HUES64 (cell line): ENCODE measurements around the gene GAN. TPM values are rescaled to one million over a fixed set of nuclear protein-coding genes. Genes with fewer than 3 reads are reported as not detected.

Experiments used
- H3K27ac ChIP-seq: 2 replicates; pipeline ENCODE4 v1.7.0; 2013; ENCODE audit warnings: low read depth, low read length, inconsistent platforms
- H3K27me3 ChIP-seq: 2 replicates; pipeline ENCODE4 v1.6.1; 2013; ENCODE audit warnings: mild to moderate bottlenecking, low read length; ENCODE audit not compliant: insufficient read depth
- H3K36me3 ChIP-seq: 2 replicates; pipeline ENCODE4 v1.6.1; 2013; ENCODE audit warnings: mild to moderate bottlenecking, low read length; ENCODE audit not compliant: insufficient read depth
- H3K4me1 ChIP-seq: 2 replicates; pipeline ENCODE4 v1.6.1; 2013; ENCODE audit warnings: mild to moderate bottlenecking, low read length, moderate library complexity; ENCODE audit not compliant: insufficient read depth
- H3K4me3 ChIP-seq: 2 replicates; pipeline ENCODE4 v1.5.1; 2013; ENCODE audit warnings: mild to moderate bottlenecking, low read length, moderate library complexity
- H3K9ac ChIP-seq: 2 replicates; pipeline ENCODE4 v1.6.1; 2013; ENCODE audit warnings: mild to moderate bottlenecking, low read depth, low read length
- H3K9me3 ChIP-seq: 2 replicates; pipeline ENCODE4 v1.6.1; 2013; ENCODE audit warnings: low read depth, low read length; ENCODE audit not compliant: insufficient read depth
- WGBS: fragments of 150-250, 120-280 bp; methylation state at CpG from one replicate; pipeline ENCODE4 v1.1.7; 2013; ENCODE audit warnings: missing lambda C conversion rate; 5-methylcytosine and 5-hydroxymethylcytosine counted together
- polyA plus RNA-seq, 2 experiments: library from polyadenylated mRNA; stranded (reverse); fragments of 50-300 nt; gene quantifications; one replicate each; pipeline ENCODE4 v1.2.3, GENCODE V29; 2013

The GAN gene, protein sequence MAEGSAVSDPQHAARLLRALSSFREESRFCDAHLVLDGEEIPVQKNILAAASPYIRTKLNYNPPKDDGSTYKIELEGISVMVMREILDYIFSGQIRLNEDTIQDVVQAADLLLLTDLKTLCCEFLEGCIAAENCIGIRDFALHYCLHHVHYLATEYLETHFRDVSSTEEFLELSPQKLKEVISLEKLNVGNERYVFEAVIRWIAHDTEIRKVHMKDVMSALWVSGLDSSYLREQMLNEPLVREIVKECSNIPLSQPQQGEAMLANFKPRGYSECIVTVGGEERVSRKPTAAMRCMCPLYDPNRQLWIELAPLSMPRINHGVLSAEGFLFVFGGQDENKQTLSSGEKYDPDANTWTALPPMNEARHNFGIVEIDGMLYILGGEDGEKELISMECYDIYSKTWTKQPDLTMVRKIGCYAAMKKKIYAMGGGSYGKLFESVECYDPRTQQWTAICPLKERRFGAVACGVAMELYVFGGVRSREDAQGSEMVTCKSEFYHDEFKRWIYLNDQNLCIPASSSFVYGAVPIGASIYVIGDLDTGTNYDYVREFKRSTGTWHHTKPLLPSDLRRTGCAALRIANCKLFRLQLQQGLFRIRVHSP
- 4.1 TPM for polyA plus RNA-seq (2013, experiment 1 of 2)
- 4.5 TPM for polyA plus RNA-seq (2013, experiment 2 of 2)

DNA sequence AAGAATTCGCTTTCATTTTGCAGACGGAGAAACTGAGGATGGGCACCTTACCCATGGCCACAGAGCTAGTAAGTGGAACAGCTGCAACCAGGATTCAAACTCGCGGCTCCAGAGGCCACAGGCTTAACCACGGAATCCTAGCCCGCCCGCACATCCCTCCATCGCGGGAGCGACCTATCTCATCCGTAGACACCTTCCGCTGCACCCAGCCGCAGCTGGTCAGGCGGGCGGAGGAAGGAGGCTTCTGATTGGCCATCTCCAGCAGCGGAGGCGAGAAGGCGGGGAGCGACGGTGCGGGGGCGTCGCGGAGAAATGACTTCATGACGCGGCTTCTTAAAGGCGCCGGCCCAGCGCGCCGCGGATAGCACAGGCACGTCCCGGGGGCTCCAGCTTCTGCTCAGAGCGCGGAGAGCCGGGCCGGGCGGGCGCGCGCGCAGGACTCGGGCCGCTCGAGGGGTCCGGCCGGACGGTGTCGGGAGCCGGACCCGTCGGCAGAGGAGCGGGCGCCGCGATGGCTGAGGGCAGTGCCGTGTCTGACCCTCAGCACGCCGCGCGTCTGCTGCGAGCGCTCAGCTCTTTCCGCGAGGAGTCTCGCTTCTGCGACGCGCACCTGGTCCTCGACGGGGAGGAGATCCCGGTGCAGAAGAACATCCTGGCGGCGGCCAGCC is at the start of gene GAN:
TSS of gene GAN (plus strand) at position 360 of the 668 bp plus-strand sequence. CDS start at position 512, 152 bp downstream.
- under 1% methylated on average over 75 of the region's 75 CpGs for WGBS
- H3K9me3 ChIP-seq = no peaks in the 10 kb centered on the region
- peak within 1 kb of the TSS; percentile 97 for H3K4me3 ChIP-seq
- H3K27ac ChIP-seq = peak within 1 kb of the TSS; percentile 91
- peaks cover 5% of the 10 kb centered on the region for H3K27me3 ChIP-seq
- H3K9ac ChIP-seq = peak within 1 kb of the TSS; percentile 92
- H3K36me3 ChIP-seq = peaks cover 7% of the 10 kb centered on the region
- peaks cover 17% of the 10 kb centered on the region for H3K4me1 ChIP-seq

DNA sequence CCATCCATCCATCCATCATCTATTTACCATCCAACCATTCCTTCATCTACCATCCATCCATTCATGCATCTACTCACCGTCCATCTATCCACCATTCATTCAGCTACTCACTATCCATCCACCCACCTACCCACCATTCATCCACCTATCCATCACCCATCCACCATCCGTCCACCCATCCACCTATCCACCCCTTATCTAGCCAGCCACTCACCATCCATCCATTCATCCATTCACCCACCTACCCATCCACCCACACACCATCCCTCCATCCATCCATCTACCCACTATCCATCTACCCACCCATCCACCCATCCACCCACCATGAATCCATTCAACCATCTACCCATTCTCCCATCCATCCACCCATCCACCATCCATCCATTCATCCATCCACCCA is 49.7 kb upstream of the GAN start:
- Histone ChIP-seq H3K9me3 (no peaks in the 10 kb centered on the region), H3K9ac (no peak overlapping the region), H3K36me3 (no peaks in the 10 kb centered on the region), H3K4me1 (no peaks in the 10 kb centered on the region), H3K27ac (no peak overlapping the region), H3K27me3 (no peaks in the 10 kb centered on the region), H3K4me3 (no peak overlapping the region)
- WGBS = 87% methylated on average over 2 of the region's 2 CpGs

DNA sequence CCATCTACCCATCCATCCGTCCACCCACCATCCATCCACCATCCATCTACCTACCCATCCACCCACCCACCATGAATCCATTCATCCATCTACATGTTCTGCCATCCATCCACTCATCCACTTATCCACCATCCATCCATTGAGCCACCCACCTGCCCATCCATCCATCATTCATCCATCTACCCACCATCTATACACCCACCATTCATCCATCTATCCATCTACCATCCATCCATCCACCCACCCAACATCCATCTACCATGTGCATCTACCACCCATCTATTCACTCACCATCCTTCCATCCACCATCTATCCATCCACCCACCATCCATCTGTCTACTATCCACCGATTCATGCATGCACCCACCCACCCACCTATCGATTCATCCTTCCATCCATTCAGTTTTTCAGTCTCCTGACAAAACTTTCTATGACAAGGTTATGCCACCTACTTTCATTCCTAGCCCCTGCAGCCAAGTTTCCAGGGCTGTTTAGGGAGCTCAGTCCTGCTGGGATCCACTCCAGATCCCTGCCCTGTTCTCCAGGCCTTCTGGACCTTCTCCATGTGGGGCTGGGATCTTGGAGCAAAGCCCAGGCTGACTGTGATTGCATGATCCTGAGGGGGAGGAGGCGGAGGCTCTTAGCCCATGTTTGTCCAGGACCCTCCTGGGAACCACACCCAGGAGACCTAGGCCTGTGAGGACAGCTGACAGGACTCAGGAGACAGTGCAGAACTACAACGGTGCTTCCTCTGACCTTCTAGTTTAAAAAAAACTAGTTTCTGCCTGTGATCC is 48.9 kb upstream of the GAN start:
- H3K27ac ChIP-seq = no peak overlapping the region
- H3K36me3 ChIP-seq = no peaks in the 10 kb centered on the region
- H3K4me3 ChIP-seq = no peak overlapping the region
- H3K27me3 ChIP-seq = no peaks in the 10 kb centered on the region
- no peak overlapping the region for H3K9ac ChIP-seq
- no peaks in the 10 kb centered on the region for H3K4me1 ChIP-seq
- WGBS = 94% methylated on average over 5 of the region's 5 CpGs
- H3K9me3 ChIP-seq = no peaks in the 10 kb centered on the region

DNA sequence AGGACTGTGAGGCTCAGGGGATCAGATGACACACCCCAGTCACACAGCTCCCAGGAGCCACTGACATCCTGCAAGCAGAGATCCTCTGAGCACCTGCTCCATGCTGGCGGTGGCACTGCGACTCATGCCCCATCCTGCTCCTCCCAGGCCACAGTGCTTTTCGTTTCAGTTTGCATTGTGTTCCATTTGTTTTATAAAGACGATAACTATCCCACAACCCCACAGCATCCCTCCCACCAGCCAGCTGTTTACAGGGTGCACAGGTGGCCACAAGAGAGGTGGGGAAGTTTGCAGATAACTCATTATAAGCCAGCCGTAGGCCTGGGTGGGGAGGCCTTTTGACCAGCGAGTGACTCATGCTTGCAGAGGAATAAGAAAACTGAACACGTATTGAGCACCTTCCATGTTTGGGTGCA is 48.1 kb upstream of the GAN start:
- WGBS = 91% methylated on average over 7 of the region's 7 CpGs
- Histone ChIP-seq H3K36me3 (no peaks in the 10 kb centered on the region), H3K9me3 (no peaks in the 10 kb centered on the region), H3K27me3 (no peaks in the 10 kb centered on the region), H3K4me3 (no peak overlapping the region), H3K9ac (no peak overlapping the region), H3K27ac (no peak overlapping the region), H3K4me1 (no peaks in the 10 kb centered on the region)

DNA sequence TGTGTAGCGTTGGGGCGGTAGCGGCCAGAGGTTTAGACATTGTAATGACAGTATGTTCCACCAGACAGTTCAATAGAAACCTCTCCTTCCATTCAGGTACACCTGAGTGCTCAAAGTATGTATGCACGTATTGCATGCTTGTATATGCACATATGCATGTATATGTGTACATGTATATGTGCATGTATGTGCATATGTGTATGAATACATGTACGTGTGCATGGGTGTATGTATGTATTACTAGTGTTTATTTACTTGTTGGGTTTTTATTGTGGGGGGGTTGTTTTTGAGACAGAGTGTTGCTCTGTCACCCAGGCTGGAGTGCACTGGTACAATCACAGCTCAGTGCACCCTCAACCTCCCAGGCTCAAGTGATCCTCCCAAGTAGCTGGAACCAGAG is 46.3 kb upstream of the GAN start:
- Histone ChIP-seq H3K9me3 (no peaks in the 10 kb centered on the region), H3K27ac (no peak overlapping the region), H3K9ac (no peak overlapping the region), H3K36me3 (no peaks in the 10 kb centered on the region), H3K4me1 (no peaks in the 10 kb centered on the region), H3K4me3 (no peak overlapping the region), H3K27me3 (no peaks in the 10 kb centered on the region)
- 94% methylated on average over 5 of the region's 5 CpGs for WGBS

DNA sequence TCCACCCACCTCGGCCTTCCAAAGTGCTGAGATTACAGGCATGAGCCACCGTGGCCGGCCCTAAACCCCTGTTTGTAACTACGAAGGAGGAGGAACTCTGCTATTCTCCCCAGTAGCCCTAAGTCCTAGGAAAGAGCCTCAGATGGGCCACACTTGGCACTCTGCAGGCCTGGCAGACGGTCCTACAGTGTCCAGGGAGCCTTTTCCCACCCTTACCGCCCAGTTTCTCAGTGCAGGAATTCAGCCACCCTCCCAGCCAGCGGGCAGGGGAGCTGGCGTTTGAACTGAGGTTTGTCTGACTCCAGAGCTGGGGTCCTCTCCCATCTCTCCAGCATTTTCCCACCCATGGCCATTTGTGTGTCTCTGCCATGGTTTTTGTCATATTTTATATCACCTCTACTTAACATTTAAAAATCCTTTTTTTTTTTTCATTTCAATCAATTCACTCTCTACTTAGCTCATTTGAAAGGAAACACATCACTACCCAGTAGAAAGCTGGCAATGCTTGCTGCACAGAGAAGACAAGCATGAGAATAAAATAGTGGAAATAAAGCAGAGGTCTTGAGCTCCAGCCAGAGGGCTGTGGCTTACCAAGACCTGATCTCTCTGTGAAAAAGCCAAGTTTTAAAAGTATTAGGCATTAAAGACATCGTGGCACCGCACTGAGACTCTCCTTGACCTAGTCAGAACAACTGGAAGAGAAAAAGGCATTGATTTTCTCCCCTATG is 41.4 kb upstream of the GAN start:
- Histone ChIP-seq H3K27ac (no peak overlapping the region), H3K4me1 (no peaks in the 10 kb centered on the region), H3K27me3 (no peaks in the 10 kb centered on the region), H3K9me3 (no peaks in the 10 kb centered on the region), H3K4me3 (no peak overlapping the region), H3K36me3 (no peaks in the 10 kb centered on the region), H3K9ac (no peak overlapping the region)
- WGBS = 82% methylated on average over 10 of the region's 10 CpGs

DNA sequence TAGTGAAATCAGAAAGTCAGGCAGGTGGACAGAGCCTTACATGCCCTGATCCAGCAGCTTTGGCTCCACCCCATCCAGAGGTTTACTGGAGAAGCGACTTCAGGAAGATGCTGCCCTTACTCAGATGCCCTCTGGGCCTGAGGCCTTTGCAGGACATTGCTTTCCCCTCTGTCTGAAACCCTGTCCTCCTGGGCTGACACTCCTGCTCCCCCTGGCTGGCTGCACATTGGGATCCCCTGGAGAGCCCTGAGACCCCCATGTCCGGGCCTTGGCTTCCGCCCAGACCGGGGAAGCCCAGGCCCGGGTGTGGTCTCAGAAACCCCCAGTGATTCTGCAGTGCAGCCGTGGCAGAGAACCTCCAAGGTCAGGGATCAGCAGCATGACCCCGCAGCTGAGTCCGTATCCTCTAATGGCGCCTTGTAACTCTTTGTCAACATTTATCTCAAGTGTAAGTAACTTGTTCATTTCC is 39.7 kb upstream of the GAN start:
- no peak overlapping the region for H3K9ac ChIP-seq
- H3K27ac ChIP-seq = no peak overlapping the region
- no peaks in the 10 kb centered on the region for H3K36me3 ChIP-seq
- H3K27me3 ChIP-seq = no peaks in the 10 kb centered on the region
- H3K4me1 ChIP-seq = no peaks in the 10 kb centered on the region
- H3K9me3 ChIP-seq = no peaks in the 10 kb centered on the region
- H3K4me3 ChIP-seq = no peak overlapping the region
- 93% methylated on average over 9 of the region's 9 CpGs for WGBS

DNA sequence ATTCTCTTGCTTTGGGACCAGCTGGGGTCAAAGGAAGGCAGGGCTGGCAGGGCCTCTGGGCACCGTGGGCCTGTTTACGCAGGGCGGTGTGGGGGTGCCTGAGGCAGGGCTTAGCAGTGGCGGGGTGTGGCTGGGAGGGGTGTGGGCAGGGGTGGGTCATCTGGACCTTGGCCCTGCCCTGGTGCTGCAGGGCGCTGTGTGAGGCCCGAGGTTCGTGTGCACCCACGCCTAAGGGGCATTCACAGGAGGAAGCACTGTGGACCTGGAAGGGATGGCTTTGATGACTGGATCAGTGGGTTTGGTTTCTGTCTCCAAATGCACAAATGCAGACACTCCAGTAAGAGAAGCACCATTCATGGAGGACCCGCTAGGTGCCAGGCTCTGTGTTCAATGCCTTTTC is 39.0 kb upstream of the GAN start:
- H3K4me3 ChIP-seq = no peak overlapping the region
- H3K9me3 ChIP-seq = no peaks in the 10 kb centered on the region
- no peaks in the 10 kb centered on the region for H3K27me3 ChIP-seq
- 94% methylated on average over 9 of the region's 9 CpGs for WGBS
- no peak overlapping the region for H3K27ac ChIP-seq
- no peaks in the 10 kb centered on the region for H3K4me1 ChIP-seq
- no peaks in the 10 kb centered on the region for H3K36me3 ChIP-seq
- no peak overlapping the region for H3K9ac ChIP-seq

DNA sequence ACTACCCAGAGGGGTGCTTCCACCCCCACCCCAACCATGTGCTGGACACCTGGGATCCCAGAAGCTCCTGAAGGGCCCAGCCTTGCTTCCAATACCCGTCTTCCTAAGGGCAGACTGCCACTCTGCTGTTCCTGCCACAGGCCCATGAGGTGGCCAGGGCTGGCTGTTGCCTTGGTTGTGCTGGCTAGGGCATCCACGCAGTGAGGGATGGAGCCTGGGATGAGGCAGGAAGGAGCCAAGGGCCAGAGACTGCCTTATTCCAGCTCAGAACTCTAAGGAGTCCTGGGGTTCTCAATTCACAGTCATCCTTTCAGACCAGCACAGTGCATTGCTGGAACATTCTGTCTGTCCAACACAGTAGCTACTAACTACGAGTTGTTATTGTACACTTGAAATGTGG is 38.4 kb upstream of the GAN start:
- Histone ChIP-seq H3K9me3 (no peaks in the 10 kb centered on the region), H3K27me3 (no peaks in the 10 kb centered on the region), H3K36me3 (no peaks in the 10 kb centered on the region), H3K9ac (no peak overlapping the region), H3K4me1 (no peaks in the 10 kb centered on the region), H3K27ac (no peak overlapping the region), H3K4me3 (no peak overlapping the region)
- 83% methylated on average over 2 of the region's 3 CpGs for WGBS

DNA sequence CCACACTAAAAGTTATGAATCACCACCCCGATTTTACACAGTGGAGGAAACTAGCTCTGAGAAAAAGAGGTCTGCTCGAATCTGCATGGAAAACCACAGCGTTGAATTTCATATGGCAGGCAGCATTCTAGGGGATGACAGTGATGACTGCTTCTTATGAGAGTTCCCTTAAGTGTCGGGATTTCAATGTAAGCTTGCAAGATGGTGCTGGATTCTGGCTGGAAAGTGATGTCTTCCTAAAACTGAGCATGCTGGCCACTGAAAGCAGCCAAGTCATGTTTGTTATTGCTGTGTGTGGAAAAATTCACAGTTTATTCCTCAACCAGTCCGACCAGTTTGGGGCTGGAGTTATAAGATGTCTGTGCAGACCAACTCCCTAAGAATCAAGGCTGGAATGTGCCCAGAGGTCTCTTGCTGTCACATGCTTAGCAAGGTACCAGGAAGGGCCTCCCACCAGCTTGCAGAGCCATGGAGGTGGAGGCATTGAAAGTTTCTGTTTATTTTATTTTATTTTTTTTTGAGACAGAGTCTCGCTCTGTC is 37.2 kb upstream of the GAN start:
- no peaks in the 10 kb centered on the region for H3K27me3 ChIP-seq
- no peaks in the 10 kb centered on the region for H3K4me1 ChIP-seq
- no peak overlapping the region for H3K4me3 ChIP-seq
- no peaks in the 10 kb centered on the region for H3K9me3 ChIP-seq
- H3K27ac ChIP-seq = no peak overlapping the region
- no peak overlapping the region for H3K9ac ChIP-seq
- H3K36me3 ChIP-seq = no peaks in the 10 kb centered on the region
- WGBS = 94% methylated on average over 6 of the region's 6 CpGs
